GM19397 (cell line): Measurements from ENCODE around the gene DNM3.

Experiments
- ATAC-seq: cut with Tn5 transposase; IDR thresholded peaks from one replicate; pipeline ENCODE4 v1.9.1; 2021; ENCODE audit warnings: mild to moderate bottlenecking, moderate library complexity; ENCODE audit not compliant: unreplicated experiment

DNM3 gene

DNA sequence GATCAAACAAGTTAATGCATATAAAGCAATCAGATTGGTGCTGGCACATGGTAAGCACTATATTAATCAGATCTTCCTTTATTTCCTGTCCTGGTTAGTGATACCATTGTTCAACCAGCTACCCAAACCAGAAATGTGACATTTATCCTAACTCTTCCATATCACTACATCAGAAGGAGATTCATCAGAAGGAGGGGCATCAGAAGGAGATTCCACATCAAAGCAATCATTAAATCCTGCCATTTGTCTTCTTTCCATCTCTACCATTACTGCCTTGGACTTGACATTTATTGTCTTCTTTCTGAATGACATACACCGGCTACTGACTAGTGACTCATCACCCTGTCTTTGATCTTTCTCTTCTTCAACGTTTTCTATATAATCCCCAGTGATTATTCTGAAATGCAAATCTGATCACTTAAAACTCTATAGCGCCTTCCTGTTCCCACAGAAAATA is 75.0 kb downstream of the DNM3 start:
- no peak for ATAC-seq

DNA sequence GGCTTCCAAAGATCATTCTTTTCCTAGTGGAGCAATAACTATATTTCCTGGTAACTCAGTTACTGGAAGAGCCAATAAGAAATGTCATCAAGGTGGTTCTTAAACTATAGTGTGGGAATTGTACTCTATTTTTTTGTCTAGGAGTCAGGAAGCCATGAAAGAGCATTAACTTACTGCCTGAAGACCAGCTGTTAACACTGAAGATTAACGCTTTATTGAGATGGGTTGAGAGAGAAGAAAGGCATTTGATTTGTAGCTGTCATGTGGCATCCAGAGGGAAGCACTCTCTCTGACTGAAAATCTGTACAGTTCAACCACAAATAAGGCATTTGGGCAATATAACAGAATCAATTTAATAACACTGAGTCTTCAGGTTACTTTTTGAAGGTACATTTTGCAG is 76.0 kb downstream of the DNM3 start:
- ATAC-seq: no peak

DNA sequence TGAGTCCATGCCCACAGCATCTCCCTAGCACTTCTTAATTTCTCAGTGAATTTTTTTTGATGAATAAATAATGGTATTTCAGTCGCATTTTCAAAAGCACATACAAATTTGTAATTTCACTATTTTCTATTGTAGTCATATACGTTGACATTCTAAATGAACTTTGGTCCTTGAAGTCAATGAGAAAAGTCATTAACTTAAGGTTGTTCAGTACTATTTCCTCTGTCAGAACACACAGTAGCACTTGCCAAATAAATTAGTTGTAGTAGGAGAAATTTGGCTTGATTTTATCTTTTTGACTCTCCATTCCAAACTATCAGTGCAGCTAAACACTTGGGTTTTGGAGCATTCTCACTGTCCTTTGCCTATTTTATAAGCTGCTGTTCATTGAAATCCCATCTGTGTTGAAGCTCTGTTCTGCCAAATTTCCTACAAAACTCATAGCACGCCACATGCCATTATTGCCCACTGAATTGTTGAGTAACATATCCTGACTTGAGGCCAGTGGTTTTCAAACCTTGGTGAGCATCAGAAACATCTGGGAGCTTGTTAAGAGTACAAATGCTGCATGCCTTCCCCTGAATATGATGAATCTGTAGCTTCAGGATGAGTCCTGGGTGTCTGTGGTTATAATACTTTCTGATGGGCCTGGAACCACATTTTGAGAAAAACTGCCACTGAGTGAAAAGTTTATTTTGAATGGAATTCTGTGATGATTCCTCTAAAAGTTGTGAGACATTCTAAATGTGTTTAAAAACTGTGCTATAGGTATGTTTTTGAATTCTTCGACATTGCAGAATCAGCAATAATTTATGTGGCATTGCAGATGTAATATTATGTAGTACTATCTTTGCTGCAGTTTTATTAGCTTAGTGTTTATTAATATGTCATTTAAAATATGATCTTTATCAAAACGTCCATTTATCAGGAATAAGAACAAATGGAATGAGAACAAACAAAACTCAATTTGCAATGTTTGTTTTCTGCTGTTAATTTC is 78.9 kb downstream of the DNM3 start:
- no peak for ATAC-seq

- ATAC-seq: no peak
Observed at GRCh38 chr1:171922999-171923398, 81.7 kb downstream of the DNM3 start.

- ATAC-seq: no peak
Observed at GRCh38 chr1:171929121-171929520, 87.8 kb downstream of the DNM3 start.

- ATAC-seq: no peak
Observed at GRCh38 chr1:171931752-171932151, 90.5 kb downstream of the DNM3 start.

DNA sequence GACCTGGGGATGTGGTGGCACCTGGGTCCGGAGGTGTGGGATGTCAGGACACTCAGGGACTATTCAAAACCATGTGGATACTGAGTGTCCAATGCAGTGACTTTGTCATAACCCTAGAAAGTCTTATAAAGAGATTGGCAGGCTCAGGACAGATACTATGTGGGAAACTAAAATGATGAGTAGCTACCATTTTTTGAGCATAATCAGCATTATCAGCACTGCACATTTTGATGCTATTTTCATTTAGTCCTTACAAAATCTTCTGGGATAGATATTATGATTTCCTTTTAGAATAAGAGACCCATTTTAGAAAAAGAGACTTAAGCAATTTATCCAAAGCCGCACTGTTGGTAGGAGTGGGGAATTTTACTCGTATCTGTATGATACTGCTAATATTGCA is 93.4 kb downstream of the DNM3 start:
- no peak for ATAC-seq

- ATAC-seq: no peak
Observed at GRCh38 chr1:171935086-171935485, 93.8 kb downstream of the DNM3 start.

DNA sequence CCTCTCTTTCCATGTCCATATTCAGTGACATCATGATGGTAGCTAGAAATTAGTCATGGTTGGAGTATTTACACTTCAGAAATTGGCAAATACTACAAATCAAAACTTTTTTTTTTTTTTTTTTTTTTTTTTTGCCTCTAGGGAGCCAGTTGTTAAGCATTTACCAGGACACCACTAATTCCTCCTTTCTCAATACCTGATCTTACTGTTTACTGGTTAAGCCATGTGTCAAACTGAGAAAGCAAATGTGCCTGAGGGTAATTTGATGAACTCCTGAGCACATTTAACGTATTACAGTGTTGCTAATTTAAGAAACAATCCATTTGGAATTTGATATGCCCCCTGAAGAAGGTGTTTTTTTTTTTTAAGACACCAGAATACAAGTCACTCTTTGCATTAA is 94.4 kb downstream of the DNM3 start:
- ATAC-seq: no peak

DNA sequence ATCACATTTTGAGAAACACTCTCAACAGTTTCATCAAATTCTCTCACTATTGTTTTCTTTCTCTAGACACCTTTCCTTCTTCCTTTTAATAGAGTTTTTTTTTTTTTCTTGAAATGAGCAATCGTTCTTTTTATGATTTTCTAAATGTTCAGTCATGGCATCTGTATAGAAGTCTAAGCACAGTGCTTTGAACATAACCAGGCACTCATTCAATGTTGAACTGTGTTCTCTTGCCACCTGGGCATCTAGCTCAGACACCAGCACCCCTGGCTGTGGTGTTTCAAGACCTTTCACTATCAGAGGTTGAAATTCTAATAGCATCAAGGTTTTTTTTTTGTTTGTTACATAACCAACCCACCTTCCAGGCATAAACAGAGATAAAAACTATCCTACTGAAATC is 96.6 kb downstream of the DNM3 start:
- ATAC-seq: no peak

DNA sequence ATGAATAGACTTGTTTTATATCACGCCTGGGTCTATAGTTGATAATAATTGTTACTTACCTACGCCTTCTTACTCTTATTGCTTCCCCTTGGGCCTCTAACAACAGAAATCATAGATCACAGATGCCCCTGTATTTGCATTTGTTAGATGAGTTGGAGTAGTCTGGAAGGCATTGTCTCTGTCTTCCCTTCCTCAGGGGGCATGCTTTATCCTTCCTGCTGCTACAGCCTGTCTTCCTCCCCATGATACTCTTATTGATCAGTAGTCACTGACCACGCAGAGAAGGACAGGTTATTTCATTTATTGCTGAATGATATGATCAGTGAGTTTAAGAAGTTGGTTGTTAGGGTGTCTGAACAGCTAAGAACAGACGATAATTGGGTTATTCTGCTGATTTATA is 98.4 kb downstream of the DNM3 start:
- no peak for ATAC-seq

- ATAC-seq: no peak
Observed at GRCh38 chr1:171940368-171940767, 99.1 kb downstream of the DNM3 start.

DNA sequence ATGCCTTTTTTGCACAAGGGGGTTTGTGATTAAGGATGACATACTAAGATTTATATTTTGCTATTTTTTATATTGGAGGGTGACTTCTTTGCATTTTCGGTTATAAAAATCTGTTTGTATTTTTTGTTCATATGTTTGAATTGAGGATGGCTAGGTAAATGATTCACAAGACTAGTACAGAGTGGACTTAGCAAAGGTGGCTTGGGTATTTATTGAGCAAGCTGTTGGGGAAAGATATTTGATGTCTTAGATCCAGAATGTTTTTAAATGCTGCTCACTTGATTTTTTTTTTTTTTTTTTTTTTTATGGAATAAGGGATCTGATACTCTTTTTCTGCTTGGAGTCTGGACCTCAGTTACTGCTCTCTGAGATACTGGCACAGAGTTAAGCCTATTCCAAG is 100.6 kb downstream of the DNM3 start:
- ATAC-seq: no peak

GRCh38 chr1:171943973-171944561 is 102.8 kb downstream of the DNM3 start:
- ATAC-seq: no peak

DNA sequence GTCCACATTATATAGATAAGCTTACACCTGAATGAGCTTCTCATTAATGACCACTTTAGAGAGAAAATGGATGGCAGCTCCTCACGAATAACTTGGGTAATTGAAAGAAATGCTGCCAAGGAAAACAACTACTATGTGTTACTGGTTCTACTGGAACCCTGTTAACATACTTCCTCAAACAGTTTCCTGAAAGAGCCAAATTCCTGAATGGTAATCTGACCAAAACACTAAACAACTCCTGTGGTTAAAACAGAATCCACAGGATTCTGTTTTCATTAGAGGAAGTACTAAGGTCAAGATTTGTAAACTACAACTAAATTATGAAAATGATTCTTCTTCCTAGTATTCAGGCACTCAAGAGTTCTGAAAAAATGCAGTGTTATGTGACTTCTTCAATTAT is 107.2 kb downstream of the DNM3 start:
- no peak for ATAC-seq

DNA sequence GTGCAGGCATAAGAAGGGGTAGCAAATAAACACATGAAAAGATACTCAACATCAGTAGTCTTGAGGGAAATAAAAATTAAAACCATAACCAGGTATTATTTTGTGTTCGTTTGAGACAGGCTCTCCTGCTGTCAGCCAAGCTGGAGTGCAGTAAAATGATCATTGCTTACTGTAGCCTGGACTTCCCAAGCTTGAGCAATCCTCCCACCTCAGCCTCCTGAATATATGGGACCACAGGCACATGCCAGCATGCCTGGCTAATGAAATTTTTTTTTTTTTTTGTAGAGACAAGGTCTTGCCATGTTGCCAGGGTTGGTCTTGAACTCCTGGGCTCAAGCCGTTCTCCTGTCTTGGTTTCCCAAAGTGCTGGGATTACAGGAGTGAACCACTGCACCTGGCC is 108.0 kb downstream of the DNM3 start:
- no peak for ATAC-seq

GRCh38 chr1:171953835-171954234 is 112.5 kb downstream of the DNM3 start:
- no peak for ATAC-seq

GRCh38 chr1:171954361-171954760 is 113.1 kb downstream of the DNM3 start:
- no peak for ATAC-seq

DNA sequence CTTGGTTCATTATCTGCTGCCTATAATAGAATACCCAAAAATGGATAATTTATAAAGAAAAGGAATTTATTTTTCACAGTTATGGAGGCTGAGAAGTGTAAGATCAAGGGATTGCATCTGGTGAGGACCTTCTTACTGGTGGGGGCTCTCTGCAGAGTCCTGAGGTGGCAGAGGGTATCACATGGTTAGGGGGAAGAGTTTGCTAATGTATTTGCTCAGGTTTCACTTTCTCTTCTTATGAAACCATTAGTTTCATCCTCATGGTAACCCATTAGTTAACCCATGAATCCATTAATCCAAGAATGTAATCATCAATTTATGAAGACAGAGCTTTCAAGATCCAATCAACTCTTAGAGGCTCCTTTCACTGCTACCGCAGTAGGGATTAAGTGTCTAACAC is 120.6 kb downstream of the DNM3 start:
- no peak for ATAC-seq

DNA sequence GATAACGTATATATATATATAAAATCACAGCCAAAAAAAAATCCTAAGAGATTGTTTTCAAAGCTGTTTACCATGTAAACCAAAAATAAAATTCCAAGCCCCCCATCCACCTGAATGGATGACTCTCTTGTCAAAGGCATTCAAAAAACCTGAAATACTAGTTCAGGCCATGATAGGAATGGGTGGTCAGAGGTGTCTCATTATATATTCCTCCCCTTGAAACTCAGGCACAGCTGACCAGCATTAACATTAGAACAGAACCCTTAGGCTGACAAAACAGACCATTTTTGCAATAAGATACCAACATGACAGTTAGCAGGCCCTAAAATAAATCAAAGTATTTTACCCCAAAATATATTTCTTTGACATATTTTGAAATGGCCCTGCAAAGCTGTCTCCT is 122.5 kb downstream of the DNM3 start:
- ATAC-seq: no peak

DNA sequence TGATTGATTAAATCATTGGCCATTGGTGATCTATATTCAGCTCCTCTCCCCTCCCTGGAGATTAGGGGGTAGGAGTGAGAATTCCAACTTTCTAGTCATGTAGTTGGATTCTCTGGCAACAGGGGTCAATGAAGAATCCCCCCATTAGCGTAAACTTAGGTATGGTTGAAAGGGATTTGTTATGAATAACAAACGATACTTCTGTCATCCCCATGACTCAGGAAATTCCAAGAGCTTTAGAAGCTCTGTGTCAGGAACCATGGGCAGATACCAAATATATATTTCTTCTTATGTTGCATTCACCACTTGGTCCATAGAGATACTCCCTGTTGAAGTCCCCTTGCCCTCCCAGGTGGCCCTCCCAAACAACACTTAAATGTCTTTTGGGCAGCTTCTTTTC is 124.5 kb downstream of the DNM3 start:
- ATAC-seq: no peak
